H1 (cell line): Measurements from ENCODE around the gene ZDHHC11B. TPM values are rescaled to one million over a fixed set of nuclear protein-coding genes. Genes with fewer than 3 reads are reported as not detected.

Source experiments
- TCF12 ChIP-seq: IDR thresholded peaks from 2 replicates; pipeline ENCODE4 v1.6.1; 2011; ENCODE audit warnings: low read depth, mild to moderate bottlenecking, low read length
- polyA plus RNA-seq, 7 experiments: library from polyadenylated mRNA; depleted of rRNA in 3 of 7; stranded (reverse) in 5 of 7; unstranded in 2 of 7; fragments of >200 nt in 5 of 7; fragments of 200-250 nt in 2 of 7; gene quantifications; 1 replicate in 5 of 7; 2 replicates in 1 of 7; 4 replicates in 1 of 7; pipeline versions ENCODE4 v1.2.1 to v1.2.3, GENCODE V29; 2011 to 2013; ENCODE audit warnings: missing spikeins in 2 of 7, mixed read lengths in 2 of 7
- total RNA-seq: library from RNA; stranded (reverse); fragmentation: NEBNext Ultra II Directional; extraction: Animal tissue kit (Norgen Biotek cat#: 25700); gene quantifications from 2 replicates; pipeline ENCODE4 v1.2.1, GENCODE V29; 2021

ZDHHC11B gene
- total and polyA plus RNA-seq, 2 of the 8 experiments (the other 6 are each of a cell fraction or from before 2014, with no cell fraction given) = 0.29 to 2.5 TPM

DNA sequence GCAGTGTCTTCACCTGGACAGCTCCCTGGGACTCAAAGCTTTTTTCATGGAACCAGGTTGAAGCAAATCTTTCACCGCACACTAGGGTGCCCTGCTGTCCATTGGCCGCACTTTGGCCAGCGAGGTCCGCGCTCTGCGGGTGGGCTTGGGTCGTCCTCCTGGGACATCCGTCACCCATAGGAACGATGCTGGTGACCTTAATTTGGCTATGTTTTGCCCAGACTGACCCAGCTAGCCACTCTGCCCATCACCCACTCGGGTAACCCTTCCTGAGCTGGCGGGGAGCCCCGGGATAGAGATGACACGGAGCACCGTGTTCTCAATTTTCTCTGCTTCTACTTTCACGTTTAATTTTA, 25.9 kb downstream of the ZDHHC11B start (continued):
- no peak for TF ChIP-seq TCF12
